ENCODE results near the gene BCCIP. TPM values are rescaled to one million over a fixed set of nuclear protein-coding genes. Genes with fewer than 3 reads are reported as not detected.

Gene BCCIP
- total and polyA plus RNA-seq, 2 of the 8 experiments (the other 6 are each of a cell fraction or from before 2014, with no cell fraction given), result 33.9 to 120 TPM

- CTCF ChIA-PET (ENCODE audit: partially characterized antibody), result interaction anchor here (1.0 to 1.8 kb wide), 3 partner anchors 9 to 1407 kb away, joined by 4 to 7 read pairs (median 4); no protein-coding TSS in a partner anchor
- H2BK5ac ChIP-seq (ENCODE audit: low read depth, low read length), result no peak overlapping the region
- FAIRE-seq (no peak), DNase-seq (ENCODE audit: low read depth in 1 of 2, low spot score in 2 of 2) (no peak)
- POLR2A ChIA-PET (ENCODE audit: partially characterized antibody), result interaction anchor here (0.5 to 1.6 kb wide), 3 partner anchors 13 to 62 kb away, joined by 3 to 5 read pairs (median 4); partner anchors contain the start of gene UROS
- H4K20me1 ChIP-seq (replicated peaks in 1 of 2; ENCODE audit: control insufficient read depth in 1 of 2, insufficient read depth in 2 of 2, low read length in 2 of 2), result peaks cover 2% of the 10 kb centered on the region in 2 experiments
- no peak overlapping the region for H3K14ac ChIP-seq (ENCODE audit: insufficient read length)
- H3K79me2 ChIP-seq (ENCODE audit: control insufficient read depth in 1 of 2, insufficient read depth in 2 of 2, low read length in 2 of 2), result no peaks in the 10 kb centered on the region
- H3K23ac ChIP-seq (ENCODE audit: insufficient read length), result no peak overlapping the region
- H3K4me3 ChIP-seq (ENCODE audit: extremely low read depth in 1 of 4, insufficient read depth in 2 of 4, low read depth in 3 of 4, low read length in 4 of 4), result no peak overlapping the region
- 91% methylated on average over 8 of the region's 8 CpGs; no CpG with 5 or more reads in 1 of the 2 experiments for WGBS, 2 experiments (ENCODE audit: extremely low coverage in 1 of 2, insufficient coverage in 1 of 2, insufficient read length in 1 of 2, insufficient replicate concordance in 2 of 2, low coverage in 1 of 2, low lambda C conversion rate in 2 of 2, missing lambda C conversion rate in 1 of 2)
- H3K79me1 ChIP-seq (ENCODE audit: low read depth, low read length), result no peaks in the 10 kb centered on the region
- no peak overlapping the region for H2BK15ac ChIP-seq (ENCODE audit: low read length)
- no peak overlapping the region for H3K4me2 ChIP-seq (ENCODE audit: insufficient read depth in 1 of 2, low read depth in 2 of 2, low read length in 2 of 2)
- H4K8ac ChIP-seq (ENCODE audit: extremely low read depth, insufficient read depth, low read length), result no peak overlapping the region
- H3K56ac ChIP-seq (replicated peaks; ENCODE audit: insufficient read length, low read depth, low read length), result no peak overlapping the region
- no peak overlapping the region for H3K27ac ChIP-seq (ENCODE audit: low read depth, low read length)
- H3K23me2 ChIP-seq (ENCODE audit: low read depth, low read length), result no peaks in the 10 kb centered on the region
- no peak overlapping the region for H2BK12ac ChIP-seq (ENCODE audit: low read depth, low read length)
- H3K9ac ChIP-seq (replicated peaks in 1 of 4; ENCODE audit: extremely low read depth in 1 of 4, low read depth in 3 of 4, low read length in 3 of 4), result no peak overlapping the region
- H2BK20ac ChIP-seq (ENCODE audit: low read length), result no peak overlapping the region
- no peaks in the 10 kb centered on the region for H3K27me3 ChIP-seq (replicated peaks in 1 of 4; ENCODE audit: control insufficient read depth in 3 of 4, extremely low read depth in 1 of 4, insufficient read depth in 3 of 4, low read length in 3 of 4)
- H2BK120ac ChIP-seq (replicated peaks; ENCODE audit: low read depth, low read length), result no peak overlapping the region
- H3K4ac ChIP-seq (replicated peaks; ENCODE audit: insufficient read length, low read depth, low read length), result no peak overlapping the region
- no peak overlapping the region for H2AFZ ChIP-seq (ENCODE audit: low read length)
- peaks cover 2 to 26% (median 9%) of the 10 kb centered on the region in 4 experiments; a peak in 7 of 8 replicates for H3K36me3 ChIP-seq (ENCODE audit: control insufficient read depth in 2 of 4, insufficient read depth in 4 of 4, low read length in 3 of 4)
- no peak overlapping the region for H4K5ac ChIP-seq (ENCODE audit: insufficient read length, low read depth, low read length)
- H4K91ac ChIP-seq (replicated peaks; ENCODE audit: insufficient read length, low read length), result no peak overlapping the region
- H3K4me1 ChIP-seq (replicated peaks in 1 of 4; ENCODE audit: control insufficient read depth in 3 of 4, insufficient read depth in 4 of 4, low read length in 3 of 4), result no peaks in the 10 kb centered on the region
- no peak overlapping the region for H3K18ac ChIP-seq (ENCODE audit: extremely low read depth, low read length)
- no peaks in the 10 kb centered on the region for H3K9me3 ChIP-seq (ENCODE audit: insufficient read depth in 2 of 2, low read depth in 1 of 2, low read length in 1 of 2)
- H2AK5ac ChIP-seq (ENCODE audit: low read depth, low read length), result no peak overlapping the region
- TF ChIP-seq KDM5A (IDR thresholded peaks at IDR 0.05; ENCODE audit: low read length) (no peak), GTF2F1 (IDR thresholded peaks at IDR 0.05; ENCODE audit: borderline replicate concordance, low read depth, low read length) (no peak), CHD2 (IDR thresholded peaks at IDR 0.05; ENCODE audit: low read length) (no peak), SRF (IDR thresholded peaks at IDR 0.05; ENCODE audit: low read depth, low read length) (no peak), HDAC2 (IDR thresholded peaks at IDR 0.05; ENCODE audit: borderline replicate concordance in 1 of 2, low read depth in 2 of 2, low read length in 2 of 2) (no peak), RBBP5 (IDR thresholded peaks at IDR 0.05; ENCODE audit: borderline replicate concordance, low read depth, low read length) (no peak), FOSL1 (IDR thresholded peaks at IDR 0.05; ENCODE audit: insufficient read depth, low read depth, low read length) (no peak), ZNF274 (IDR thresholded peaks at IDR 0.05; ENCODE audit: borderline replicate concordance, extremely low read depth, low read length) (no peak), CTBP2 (IDR thresholded peaks at IDR 0.05; ENCODE audit: borderline replicate concordance, insufficient read depth, insufficient read length, low read length) (no peak), SP4 (IDR thresholded peaks at IDR 0.05; ENCODE audit: low read length) (no peak), TAF7 (optimal IDR thresholded peaks at IDR 0.05; ENCODE audit: borderline replicate concordance, low read depth, low read length) (no peak), TCF12 (IDR thresholded peaks at IDR 0.05; ENCODE audit: low read depth, low read length) (no peak)
- TF ChIP-seq, protein P1, sequence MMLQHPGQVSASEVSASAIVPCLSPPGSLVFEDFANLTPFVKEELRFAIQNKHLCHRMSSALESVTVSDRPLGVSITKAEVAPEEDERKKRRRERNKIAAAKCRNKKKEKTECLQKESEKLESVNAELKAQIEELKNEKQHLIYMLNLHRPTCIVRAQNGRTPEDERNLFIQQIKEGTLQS (IDR thresholded peaks at IDR 0.05; ENCODE audit: insufficient read depth, low read depth, low read length), result no peak
Observed at GRCh38 chr10:125795637-125796190, 27.6 kb upstream of the BCCIP start.

All from H1 (cell line).